GM10248 (cell line): ENCODE measurements around the gene TMEM120B.
"Not testable (repeated sequence)": the region's sequence is repeated elsewhere in the genome, so short reads cannot be mapped to it uniquely, and the experiment has no call there.

Experiments
- CTCF ChIA-PET: fragments of 300-600 bp; sonication (Branson Sonifier 250); formaldehyde crosslinking; extraction: SDS; loops from one replicate; lab custom pipeline; 2021; ENCODE audit warnings: antibody characterized with exemption; lab: Yijun Ruan, JAX
- POLR2A ChIA-PET: fragments of 350-650 bp; sonication (Branson Sonifier 250); formaldehyde crosslinking; extraction: SDS; loops from one replicate; lab custom pipeline; 2020; ENCODE audit warnings: antibody characterized with exemption; lab: Yijun Ruan, JAX
- DNase-seq: peaks from one replicate; pipeline ENCODE4 v3.0.0; 2012; ENCODE audit errors: extremely low spot score
- TF ChIP-seq, protein P1 (sequence below): IDR thresholded peaks from 2 replicates; pipeline ENCODE4 v1.5.1; 2012; ENCODE audit warnings: mild to moderate bottlenecking, low read depth; ENCODE audit errors: extremely low read depth, missing control alignments, control extremely low read depth

TMEM120B gene

DNA sequence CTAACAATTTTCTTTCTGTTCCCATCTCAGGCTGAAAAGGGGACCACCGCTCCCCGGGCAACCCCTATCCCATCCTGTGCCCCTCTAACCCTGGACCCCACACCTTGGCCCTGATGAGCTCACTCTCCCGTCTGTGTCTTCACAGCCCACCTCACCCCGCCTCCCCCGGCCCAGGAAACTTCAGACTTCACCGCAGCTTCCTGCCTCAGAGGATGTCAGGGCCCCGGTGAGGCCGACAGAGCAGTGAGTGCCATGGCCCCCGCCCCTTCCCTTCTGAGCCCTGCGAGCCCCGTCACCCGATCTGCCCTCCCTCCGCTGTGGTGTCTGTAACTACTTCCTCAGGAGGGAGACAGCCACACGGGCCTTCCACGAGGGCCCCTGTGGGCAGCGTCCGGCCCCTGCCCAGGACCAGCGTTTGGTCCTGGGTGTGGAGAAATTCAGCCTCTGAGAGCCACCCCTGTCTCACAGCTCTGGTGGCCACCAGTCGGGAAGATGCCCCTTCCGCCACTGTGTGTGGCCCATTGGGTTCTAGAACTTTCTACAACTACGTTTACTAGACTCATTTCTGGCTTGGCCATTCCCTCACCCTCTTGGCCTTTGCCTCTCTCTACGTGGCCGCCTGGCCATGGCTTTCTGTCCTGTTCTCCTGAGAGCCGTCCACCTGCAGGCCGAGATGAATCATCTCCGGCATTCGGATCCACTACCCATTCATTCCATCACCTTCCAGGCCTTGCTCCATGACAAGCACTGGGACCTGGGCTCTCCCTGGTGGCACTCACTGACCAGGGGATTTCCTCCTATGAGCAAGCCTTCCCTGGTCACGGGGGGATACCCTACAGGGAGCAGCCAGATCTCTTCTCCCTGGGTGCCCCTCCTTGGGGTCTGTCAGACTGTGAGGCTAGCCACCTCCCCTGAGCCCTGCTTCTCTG lies 77.5 kb downstream of the TMEM120B start:
- ChIA-PET CTCF (interaction anchor here (0.8 to 14.7 kb wide), 4 partner anchors 13 to 103 kb away, joined by 3 to 565 read pairs (median 268); partner anchors contain the start of gene SETD1B), POLR2A (interaction anchor here (0.6 kb wide), 1 partner anchor 18 kb away, joined by 3 read pairs; no protein-coding TSS in a partner anchor)
- peak; percentile 83 for DNase-seq
- TF ChIP-seq, protein P1, sequence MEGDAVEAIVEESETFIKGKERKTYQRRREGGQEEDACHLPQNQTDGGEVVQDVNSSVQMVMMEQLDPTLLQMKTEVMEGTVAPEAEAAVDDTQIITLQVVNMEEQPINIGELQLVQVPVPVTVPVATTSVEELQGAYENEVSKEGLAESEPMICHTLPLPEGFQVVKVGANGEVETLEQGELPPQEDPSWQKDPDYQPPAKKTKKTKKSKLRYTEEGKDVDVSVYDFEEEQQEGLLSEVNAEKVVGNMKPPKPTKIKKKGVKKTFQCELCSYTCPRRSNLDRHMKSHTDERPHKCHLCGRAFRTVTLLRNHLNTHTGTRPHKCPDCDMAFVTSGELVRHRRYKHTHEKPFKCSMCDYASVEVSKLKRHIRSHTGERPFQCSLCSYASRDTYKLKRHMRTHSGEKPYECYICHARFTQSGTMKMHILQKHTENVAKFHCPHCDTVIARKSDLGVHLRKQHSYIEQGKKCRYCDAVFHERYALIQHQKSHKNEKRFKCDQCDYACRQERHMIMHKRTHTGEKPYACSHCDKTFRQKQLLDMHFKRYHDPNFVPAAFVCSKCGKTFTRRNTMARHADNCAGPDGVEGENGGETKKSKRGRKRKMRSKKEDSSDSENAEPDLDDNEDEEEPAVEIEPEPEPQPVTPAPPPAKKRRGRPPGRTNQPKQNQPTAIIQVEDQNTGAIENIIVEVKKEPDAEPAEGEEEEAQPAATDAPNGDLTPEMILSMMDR, result no peak

DNA sequence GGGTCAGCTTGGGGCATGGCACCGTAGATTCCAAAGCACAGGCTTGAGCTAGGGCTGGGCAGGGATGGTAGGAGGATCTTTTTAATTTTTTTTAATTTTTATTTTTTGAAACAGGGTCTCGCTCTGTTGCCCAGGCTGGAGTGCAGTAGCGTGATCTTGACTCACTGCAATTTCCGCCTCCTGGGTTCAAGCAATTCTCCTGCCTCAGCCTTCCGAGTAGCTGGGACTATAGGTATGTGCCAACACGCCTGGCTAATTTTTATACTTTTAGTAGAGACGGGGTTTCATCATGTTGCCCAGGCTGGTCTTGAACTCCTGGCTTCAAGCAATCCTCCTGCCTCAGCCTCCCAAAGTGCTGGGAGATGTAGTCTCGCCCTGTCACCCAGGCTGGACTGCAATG lies 78.2 kb downstream of the TMEM120B start:
- ChIA-PET CTCF (interaction anchor here (10.8 to 14.7 kb wide), 2 partner anchors 14 to 17 kb away, joined by 533 to 565 read pairs; partner anchors contain the start of gene SETD1B), POLR2A (interaction anchor here (3.6 kb wide), 1 partner anchor 9 kb away, joined by 12 read pairs; no protein-coding TSS in a partner anchor)
- not testable (repeated sequence) for DNase-seq

DNA sequence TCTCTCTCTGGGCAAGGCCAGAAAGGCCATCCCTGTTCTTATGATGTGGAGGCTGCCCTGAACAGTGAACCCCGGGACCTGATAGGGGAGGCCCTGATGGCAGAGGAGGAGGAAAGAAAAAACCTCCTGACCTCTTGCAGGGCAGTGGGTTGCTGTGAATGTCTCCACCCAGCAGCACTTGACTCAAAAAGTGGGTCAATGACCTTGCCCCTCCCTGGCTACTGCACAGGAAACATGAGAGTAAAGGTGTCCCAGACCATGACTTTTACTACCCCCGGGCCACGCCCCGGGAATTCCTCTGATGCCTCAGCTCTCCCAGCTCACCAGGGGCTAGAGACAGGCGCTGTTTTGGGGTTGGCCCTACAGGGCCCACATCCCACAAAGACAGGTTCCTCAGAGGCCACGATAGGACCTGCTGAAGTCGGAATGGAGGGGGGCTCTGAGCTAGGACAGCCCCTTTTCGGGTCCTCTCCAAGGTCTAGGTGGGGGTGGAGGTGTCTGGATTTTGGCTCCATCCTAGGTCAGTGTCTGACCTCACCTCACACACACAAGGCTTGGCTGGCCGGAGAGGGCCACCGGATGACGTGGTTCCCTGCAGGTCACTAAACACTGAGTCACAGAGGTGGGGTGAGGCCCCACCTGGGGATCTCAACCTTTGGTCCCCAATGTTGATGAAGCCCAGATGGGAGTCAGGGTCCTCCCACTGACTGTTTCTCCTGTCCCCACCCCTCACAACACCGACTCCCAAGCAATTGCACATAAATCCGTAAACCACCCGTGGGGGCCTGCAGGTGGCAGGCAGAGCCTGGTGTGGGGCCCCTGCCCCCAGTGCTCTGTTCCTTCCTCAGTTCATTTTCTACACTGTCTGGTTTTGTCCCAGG lies 79.4 kb downstream of the TMEM120B start:
- TF ChIP-seq, protein P1, result no peak
- DNase-seq, result no peak
- ChIA-PET POLR2A (interaction anchor here (0.6 to 3.6 kb wide), 3 partner anchors 10 to 71 kb away, joined by 5 to 12 read pairs (median 6); no protein-coding TSS in a partner anchor), CTCF (interaction anchor here (1.0 to 14.7 kb wide), 7 partner anchors 15 to 239 kb away, joined by 3 to 565 read pairs (median 36); partner anchors contain the start of genes CFAP251, SETD1B and TMEM120B)

DNA sequence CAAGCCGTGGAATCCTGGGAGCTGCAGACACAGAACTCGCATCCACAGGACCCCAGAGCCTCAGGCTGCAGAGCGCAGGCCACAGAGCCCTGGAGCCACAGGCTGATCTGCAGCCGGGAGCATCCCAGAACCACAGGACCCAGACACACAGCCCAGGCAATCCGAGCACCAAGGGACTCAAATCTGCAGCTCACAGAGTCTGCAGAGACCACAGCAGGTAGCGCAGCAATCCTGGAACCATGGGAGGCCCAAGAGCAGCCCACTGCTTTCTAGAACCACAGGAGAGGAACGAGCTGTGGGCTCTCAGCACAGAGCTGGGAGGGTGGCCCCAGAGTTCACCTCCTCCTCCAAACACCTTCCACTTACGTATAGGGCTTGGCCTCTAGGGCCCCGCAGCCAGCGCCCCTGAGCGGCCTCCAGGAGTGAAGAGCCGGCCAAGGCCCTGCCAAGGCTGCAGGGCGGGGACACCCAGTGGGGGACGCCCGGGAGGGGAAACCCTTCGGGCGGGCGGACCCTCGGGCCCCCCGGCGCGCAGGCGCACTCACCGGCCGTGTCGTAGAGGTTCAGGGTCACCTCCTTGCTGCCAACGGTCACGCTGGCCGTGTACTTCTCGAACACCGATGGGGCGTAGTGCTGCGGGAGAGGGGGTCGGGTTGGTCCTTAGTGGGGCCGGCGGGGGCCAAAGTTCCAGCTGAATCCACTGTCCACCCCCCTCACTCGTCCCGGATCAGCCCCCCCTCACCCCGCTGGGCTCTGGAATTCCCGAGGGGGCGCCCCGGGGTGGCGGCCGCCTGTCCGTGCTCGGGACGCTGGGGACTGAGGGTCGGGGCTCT lies 80.3 kb downstream of the TMEM120B start:
- ChIA-PET CTCF (interaction anchor here (0.8 to 14.7 kb wide), 27 partner anchors 15 to 296 kb away, joined by 3 to 565 read pairs (median 11); partner anchors contain the start of genes CFAP251, PSMD9, SETD1B and TMEM120B), POLR2A (interaction anchor here (0.6 to 3.8 kb wide), 5 partner anchors 9 to 90 kb away, joined by 3 to 22 read pairs (median 7); no protein-coding TSS in a partner anchor)
- peak; percentile 74 for DNase-seq
- TF ChIP-seq, protein P1, result peak; percentile 34

DNA sequence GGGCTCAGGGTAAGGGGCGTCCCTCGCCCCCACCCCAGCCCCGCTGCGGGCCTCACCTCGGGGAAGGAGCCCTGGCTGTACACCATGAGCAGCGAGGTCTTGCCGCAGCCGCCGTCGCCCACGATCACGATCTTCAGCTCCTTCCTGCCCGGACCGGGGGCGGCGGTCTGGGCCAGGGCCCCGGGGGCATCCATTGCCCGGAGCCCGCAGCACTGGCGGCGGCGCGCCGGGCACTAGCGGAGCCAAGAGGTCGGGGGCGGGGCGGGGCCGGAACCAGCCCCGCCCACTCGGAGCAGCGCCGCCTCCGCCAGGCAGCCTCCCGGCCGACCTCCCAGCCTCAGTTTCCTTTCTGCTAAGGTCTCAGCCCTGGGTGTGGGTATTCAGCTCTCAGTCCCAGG lies 80.9 kb downstream of the TMEM120B start, which contains the start of gene RHOF:
Gene RHOF, minus strand, starts transcription at position 249 of the 398 bp plus-strand sequence. Its CDS starts 55 bp downstream, at position 194.
- CTCF ChIA-PET, result interaction anchor here (0.7 to 14.7 kb wide), 43 partner anchors 14 to 443 kb away, joined by 3 to 565 read pairs (median 9); partner anchors contain the start of genes CFAP251, MORN3, ORAI1 and PSMD9
- DNase-seq, result peak; percentile 75
- TF ChIP-seq, protein P1, result no peak
- POLR2A ChIA-PET, result interaction anchor here (0.6 to 3.8 kb wide), 5 partner anchors 9 to 91 kb away, joined by 3 to 22 read pairs (median 7); no protein-coding TSS in a partner anchor
